Daoy (cell line): ENCODE data around the gene ATP2A3. TPM values are rescaled to one million over a fixed set of nuclear protein-coding genes. Genes with fewer than 3 reads are reported as not detected.
"Not testable (repeated sequence)": the region's sequence is repeated elsewhere in the genome, so short reads cannot be mapped to it uniquely, and the experiment has no call there.

Experiments used
- DNase-seq: peaks from one replicate; pipeline ENCODE4 v3.0.0-alpha.2; 2015; ENCODE audit warnings: low read depth
- total RNA-seq: library from RNA; depleted of rRNA; stranded (reverse); fragments of >200 nt; shearing (Covaris generic); gene quantifications from 2 replicates; pipeline ENCODE4 v1.2.3, GENCODE V29; 2014

Gene ATP2A3
- total RNA-seq, 1 experiment from 2014 or later, result 0.57 TPM

DNA sequence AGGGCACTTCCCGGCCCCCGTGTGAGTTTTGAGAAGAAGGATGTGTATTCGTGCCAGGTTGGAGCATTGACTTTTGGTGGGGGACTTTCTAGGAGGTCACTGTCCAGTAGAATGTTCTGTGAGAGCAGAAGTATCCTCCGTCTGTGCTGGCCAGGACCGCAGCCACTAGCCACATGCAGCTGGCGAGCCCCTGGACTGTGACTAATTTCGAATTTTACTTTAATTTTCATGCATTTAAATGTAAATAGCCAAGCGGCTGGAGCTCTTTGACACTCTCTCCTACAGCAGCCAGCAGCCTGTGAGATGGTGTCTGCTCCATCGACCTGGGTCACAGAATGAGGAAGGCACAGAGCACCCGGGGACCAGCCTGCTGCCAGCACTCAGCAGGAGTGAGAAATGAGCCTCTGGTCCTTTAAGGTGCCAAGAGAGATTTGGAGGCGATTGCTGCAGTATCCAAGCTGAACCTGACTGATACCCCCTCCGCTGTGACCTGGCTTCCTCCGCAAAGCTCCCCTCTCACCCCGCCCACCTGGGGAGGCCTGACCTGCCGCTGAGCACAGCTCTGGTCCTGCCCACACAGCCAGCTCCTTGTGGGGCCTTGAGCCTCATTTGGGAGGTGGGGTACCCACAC lies 7.8 kb downstream of the ATP2A3 start:
- no peak for DNase-seq

DNA sequence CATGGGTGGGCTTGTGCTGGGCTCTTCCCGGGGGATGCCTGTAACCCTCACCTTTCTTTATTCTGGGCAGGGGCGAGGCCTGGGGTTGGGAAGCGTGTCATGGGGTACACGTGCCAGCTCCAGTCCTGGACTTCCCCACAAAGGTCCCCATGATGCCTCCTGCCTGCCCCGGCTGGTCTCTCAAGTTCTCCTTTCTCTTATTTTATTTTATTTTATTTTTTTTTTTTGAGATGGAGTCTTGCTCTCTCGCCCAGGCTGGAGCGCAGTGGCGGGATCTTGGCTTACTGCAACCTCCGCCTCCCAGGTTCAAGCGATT lies 8.6 kb downstream of the ATP2A3 start:
- DNase-seq, result no peak

DNA sequence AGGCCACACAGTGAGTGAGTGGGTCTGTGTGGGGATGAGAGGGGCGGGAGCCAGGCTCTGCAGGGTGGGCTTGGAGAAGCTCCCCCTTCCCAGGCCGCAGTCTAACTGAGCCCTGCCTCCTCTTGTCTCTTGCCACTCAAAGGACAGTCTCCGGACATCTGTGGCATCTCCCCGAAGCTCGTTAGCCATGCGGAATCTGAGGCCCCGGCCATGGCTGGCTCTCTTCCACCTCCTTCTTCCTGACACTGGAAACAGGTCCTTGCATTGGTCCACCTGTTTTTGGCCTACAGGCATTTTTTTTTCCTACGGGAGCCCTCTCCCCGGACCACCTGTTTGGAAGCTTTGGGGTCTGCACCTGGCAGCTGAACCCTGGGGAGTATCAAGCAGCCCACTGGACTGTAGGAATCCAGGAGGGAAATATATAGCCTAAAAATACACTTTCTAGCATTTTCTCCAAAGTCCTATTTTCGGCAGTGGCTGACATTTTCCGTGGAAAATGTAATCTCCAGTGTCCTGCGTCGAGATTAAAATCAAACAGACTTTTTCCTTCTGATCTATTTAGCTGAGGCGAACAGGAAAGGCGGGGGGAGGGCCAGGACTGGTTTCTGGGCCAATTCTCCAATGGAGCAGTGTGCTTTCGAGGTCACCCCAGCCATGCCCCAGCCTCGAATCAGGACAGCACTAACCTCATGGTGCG lies 9.1 kb downstream of the ATP2A3 start:
- DNase-seq, result no peak

DNA sequence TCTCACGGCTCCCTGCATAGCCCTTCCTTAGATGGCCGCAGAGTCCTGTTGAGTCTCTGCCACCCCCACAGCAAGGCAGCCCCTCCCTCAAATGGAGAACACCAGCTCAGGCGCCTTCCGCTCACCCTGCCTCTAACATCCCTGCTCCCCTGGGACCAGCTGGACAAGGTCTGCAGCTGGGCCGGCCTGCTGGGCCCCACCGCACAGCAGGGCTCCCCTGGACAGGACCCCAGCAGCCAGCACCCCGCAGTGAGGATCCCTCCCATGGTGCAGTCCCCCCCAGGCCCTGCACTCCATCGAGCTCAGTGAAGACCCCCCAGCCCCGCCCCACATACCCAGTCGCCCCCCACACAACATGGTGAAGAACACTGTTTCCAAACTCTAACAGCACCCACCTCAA lies 10.2 kb downstream of the ATP2A3 start:
- DNase-seq, result no peak

DNA sequence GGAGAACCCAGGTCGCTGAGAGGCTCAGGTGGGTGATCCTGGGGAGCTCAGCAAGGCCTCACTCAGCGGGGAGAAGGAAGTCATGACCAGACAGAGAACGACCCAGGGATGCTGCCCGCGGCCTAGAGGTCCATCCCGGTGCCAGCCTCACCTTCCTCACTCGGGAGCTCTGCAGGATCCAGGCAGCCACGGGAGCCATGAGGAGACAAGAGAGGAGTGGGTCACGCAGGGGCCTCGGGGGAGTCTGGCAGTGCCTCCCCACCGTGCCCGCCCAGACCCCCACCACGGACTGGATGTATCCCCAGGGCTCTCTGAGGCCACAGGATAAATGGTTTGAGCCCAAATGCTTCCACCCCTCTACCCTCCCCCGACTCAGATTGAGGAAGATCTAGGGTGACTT lies 10.7 kb downstream of the ATP2A3 start:
- no peak for DNase-seq

DNA sequence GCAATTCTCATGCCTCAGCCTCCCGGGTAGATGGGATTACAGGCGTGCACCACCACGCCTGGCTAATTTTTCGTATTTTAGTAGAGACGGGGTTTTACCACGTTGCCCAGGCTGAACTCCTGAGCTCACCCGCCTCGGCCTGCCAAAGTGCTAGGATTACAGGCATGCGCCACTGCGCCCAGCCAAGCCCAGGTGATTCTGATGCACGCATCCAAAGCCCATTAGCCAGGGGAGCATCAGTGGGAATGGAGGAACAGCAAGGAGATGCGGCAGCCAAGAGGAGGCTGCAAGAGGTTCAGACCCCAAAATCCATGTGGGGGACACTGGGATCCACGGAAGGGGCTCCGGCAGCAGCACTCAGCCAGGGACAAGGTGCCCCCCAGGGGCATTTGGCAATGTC lies 12.1 kb downstream of the ATP2A3 start:
- no peak for DNase-seq

DNA sequence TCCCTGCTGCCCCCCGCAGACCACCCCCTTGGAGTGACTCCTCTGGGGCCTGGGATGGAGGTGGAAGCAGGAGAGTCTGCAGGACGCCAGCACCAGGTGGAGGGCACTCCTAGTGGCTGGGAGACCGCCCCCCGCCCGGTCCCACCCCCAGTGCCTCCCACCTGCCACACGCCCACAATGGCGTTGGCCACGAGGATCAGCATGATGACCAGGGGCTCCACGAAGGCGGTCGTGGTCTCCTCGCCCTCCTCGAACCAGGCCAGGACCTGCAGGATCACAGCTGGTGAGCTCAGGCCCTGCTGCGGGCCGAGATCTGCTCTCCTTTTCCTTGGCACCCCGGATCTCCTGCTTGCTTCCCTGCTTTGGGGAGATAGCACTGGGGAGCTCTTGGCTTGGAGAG lies 12.8 kb downstream of the ATP2A3 start:
- DNase-seq, result no peak

DNA sequence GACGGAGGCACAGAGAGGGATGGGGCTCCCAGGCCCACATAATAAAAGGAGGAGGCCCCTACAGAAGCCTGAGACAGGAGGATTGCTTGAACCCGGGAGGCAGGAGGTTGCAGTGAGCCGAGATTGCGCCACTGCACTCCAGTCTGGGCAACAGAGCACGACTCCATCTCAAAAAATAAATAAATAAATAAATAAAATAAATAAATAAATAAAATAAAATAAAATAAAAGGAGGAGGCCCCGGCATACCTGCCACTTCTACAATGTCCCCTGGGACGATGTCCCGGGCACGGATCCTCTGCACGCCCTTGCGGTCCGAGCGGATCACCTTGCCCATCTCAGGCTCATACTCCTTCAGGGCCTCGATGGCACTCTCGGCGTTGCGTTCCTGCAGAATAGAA lies 13.2 kb downstream of the ATP2A3 start:
- DNase-seq, result no peak

DNA sequence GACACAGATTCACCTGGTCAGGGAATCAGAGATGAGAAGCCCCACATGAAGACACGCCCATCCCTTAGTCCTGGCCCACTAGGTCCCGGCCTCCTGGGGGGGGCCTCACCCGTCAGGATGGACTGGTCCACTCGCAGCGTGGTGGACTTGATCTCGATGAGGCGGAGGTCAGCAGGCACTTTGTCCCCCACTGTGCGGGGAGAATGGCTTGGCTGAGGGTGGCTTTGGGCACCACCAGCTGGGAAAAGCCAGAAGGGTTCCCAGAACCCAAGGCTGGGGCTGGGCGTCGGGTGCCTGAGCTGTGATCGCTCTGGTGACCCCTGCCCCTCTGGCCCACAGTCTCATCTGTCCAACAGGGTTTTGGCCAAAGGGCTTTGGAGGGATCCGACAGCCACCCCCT lies 13.7 kb downstream of the ATP2A3 start:
- DNase-seq, result no peak

DNA sequence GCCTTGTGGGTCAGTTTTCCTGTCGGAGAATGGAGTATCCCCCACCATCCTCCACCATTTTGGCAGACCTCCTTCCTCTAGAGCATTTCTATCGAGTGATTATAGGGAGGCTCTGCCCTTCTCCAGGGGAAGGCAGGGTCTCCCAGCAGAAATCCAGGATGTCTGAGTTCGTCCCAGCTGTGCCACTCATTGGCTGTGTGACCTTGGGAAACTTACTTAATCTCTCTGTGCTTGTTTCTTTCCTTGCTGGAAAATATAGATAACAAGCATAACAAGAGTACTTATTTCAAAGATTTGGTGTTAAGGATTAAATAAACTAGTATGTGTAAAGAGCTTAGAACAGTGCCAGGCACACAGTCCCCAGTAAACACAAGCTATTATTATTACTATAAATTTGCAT lies 14.8 kb downstream of the ATP2A3 start:
- no peak for DNase-seq

DNA sequence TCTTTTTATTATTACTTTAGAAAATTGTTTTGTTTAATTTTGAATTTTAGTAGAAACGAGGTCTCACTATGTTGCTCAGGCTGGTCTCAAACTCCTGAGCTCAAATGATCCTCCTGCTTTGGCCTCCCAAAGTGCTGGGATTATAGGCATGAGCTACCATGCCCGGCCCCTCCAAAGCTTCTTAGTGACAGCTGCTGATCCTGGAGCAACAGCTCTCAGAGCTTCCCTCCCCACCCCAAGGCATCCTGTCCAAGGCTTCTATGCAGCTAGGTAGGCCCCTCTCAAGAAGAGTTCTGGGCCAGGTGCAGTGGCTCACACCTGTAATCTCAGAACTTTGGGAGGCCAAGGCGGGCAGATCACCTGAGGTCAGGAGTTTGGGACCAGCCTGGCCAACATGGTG lies 15.7 kb downstream of the ATP2A3 start:
- DNase-seq, result not testable (repeated sequence)

DNA sequence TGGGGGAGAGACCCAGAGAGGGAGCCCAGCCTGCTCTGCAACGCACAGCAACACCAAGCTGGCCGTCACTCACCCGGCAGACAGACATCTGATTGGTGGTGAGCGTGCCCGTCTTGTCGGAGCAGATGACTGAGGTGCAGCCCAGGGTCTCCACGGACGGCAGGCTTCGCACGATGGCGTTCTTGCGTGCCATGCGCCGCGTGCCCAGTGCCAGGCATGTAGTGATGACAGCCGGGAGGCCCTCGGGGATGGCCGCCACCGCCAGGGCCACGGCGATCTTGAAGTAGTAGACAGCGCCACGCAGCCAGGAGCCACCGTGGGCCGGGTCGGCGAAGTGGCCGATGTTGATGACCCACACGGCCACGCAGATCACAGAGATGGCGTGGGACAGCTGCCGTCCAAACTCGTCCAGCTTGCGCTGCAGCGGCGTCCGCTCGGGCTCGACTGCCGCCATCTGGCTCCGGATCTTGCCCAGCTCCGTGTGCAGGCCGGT lies 16.9 kb downstream of the ATP2A3 start:
- DNase-seq, result no peak

DNA sequence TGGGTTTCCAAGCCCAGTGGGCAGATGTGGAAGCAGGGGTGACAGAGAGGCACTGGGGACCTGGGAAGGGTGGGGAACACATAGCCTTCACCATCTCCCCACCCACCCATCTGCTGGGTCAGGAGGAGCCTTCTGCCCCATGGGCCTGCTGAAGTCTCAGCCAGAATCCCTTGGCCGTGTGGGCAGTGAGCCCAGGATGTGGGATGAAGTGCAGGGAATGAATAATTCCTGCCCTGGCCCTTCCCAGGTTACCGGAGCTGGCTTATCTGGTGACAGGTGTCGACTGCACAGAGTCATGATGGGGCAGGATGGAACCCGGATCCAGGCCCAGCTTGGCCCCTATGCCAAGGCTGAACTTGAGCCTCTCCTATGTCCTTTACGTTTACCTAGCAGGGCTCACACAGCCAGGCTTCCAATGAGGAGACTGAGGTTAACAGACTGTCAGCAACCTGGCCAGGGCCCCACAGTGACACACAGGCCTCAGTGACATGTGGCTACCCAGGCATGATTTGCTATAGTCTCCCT lies 17.5 kb downstream of the ATP2A3 start:
- no peak for DNase-seq

DNA sequence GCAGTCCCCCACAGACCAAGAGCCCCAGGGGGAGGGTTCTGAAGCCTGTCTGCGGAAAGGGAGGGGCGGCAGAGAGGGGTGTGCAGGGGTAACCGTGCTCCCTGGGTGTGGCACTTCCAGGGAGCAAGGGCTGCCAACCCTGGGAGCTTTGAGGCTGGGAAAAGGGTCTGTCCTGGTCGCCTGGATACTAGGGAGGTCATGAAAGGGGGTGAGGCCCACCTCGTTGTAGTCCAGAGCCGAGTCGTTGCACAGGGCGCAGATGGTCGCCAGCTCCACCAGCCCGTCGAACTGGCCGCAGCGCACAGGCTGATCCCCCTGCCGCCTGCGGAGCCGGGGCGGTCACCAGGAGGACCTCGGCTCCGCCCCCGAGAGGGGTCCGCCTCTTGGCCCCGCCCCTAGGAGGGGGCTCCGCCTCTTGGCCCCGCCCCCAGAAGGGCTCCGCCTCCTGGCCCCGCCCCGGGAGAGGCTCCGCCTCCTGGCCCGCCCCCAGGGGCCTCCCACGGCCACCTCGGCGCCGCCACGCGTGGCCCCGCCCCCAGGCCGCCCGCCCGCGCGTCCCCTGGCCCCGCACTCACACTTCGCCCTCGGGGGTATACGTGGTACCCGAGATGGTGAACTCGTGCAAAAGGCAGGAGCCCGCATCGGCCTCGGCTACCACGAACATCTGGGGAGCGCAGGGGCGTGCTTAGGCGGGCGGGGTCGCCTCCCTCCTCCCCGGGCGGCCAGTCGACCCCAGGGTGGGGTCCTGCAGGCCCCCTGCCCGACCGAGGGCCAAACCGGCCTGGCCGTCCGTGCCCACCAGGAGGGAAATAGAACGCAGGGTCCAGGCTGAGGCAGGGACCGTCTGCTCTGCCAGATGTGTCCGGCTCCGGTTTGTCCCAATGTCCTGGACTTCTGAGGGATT lies 19.5 kb downstream of the ATP2A3 start:
- DNase-seq, result peak; percentile 78

DNA sequence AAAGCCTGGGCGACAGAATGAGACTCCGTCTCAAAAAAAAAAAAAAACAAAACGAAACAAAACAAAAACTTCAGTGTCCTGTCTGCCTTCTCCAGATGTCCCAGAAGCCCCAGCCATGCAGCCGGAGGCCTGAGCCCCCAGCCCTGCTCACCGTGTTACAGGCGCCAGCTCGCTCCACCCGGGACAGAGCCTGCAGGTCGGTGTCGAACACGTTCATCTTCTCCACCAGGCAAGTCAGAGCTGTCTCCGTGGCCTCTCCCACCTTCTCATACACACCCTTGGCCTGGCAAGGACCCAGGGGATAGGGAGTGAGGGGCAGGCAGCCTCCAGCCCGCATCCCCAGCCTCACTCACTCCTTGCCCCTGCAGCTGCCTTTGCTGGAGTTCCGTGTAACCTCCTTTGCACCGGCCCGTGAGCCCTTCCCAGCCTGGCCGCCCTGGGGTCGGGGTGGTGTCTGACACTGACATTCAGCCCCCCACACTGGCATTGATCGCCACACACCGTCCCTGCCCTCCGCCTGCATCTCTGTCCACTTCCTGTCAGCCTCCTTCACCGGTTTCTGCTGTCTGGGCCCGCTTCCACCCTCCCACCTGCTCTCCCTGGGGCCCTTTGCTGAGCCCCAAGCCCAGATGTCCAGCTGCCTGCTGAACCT lies 20.9 kb downstream of the ATP2A3 start:
- DNase-seq, result no peak

DNA sequence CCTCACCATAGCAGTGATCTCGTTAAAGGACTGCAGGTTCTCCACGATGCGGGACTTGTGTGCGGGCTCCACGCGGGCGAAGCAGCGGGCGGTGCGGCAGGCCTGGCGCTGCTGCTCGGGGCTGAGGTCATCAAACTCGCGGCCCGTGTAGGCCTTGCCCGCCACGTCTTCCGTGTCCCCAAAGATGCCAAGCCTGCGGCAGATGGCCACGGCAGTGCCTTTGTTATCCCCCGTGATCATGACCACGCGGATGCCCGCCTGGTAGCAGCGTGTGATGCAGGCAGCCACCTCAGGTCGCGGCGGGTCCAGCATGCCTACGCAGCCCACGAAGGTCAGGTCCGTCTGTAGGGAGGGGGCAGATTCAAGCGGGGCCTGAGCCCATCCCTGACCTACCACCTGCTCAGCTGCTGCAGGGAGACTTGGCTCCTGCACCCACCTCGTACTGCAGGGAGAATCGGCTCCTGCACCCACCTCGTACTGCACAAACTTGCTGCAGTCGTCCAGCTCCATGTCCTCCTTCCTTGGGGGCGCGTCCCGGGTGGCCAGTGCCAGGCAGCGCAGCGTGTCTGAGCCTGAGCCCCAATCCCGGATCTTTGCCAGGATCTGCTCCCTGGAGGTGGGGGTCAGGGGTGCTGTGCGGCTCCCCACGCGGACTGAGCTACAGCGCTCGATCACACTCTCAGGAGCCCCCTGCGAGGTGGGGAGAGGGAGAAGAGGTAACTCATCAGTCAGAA lies 23.1 kb downstream of the ATP2A3 start:
- no peak for DNase-seq

DNA sequence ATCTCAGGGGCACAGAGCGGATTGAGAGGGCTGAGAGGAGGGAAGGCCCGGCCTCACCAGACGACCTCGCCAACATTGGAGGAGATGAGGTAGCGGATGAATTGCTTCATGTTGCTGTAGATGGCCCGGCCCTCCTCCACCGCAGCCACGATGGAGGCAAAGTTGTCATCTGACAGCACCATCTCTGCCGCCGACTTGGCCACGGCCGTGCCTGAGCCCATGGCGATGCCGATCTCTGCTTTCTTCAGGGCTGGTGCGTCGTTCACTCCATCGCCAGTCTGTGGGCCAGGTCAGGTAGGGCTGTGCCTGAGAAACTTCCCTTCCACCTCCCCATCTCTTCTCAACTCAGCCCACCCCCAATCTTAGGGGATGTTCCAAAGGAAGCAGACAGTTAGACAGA lies 26.9 kb downstream of the ATP2A3 start:
- DNase-seq, result no peak

DNA sequence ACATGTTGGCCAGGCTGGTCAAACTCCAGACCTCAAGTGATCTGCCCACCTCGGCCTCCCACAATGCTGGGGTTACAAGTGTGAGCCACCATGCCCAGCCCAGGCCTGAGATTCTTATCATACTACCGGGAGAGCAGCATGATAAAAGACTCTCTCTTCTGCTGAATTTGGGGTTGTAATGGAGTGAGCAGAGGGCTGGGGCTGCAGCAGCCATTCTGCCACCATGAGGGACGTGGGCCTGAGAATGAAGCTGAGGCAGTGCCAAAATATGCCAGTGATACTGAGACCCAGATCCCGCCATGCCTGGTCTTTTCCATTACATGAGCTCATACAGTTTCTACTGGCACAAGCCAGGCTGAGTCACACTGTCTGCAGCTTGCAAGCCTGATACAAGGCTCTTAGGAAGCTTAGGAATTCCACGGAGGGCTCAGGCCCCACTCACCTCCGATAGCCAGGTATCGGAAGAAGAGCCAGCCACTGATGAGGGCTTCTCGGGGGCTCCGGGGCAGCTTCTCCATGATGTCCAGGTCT lies 28.3 kb downstream of the ATP2A3 start:
- peak; percentile 67 for DNase-seq

DNA sequence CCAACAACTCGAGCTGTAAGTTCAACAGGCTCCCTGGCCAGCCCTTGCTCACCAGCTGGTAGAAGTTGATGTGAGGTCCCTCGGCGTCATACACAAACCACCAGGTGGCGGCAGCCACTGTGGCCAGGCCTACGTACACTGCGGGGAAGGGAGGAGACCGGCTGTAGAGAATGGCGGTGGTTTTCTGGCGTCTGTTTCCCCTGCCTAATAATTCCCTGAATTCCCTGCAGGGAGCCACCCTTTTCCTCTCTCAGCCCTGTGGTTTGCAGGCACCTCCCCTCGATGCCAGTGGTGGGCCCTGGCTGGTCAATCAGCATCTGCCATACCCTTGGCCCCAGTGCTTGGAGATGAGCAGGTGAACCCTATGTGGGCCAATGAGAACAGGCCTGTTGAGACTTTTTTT lies 29.1 kb downstream of the ATP2A3 start:
- peak; percentile 79 for DNase-seq

DNA sequence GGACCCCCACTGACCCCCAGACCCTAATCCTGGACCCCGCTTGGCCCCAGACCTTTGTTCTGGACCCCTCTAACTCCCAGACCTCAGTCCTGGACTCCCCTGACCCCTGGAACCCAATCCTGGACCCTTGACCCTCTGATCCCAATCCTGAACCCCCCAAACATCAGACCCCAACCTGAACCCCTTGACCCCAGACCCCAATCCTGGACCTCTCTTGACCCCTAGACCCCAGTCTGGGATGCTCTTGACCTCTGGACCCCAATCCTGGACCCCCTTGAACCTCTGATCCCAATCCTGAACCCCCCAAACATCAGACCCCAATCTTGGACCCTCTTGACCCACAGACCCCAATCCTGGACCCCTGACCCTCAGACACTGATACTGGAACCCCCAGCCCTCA lies 34.5 kb downstream of the ATP2A3 start:
- no peak for DNase-seq

DNA sequence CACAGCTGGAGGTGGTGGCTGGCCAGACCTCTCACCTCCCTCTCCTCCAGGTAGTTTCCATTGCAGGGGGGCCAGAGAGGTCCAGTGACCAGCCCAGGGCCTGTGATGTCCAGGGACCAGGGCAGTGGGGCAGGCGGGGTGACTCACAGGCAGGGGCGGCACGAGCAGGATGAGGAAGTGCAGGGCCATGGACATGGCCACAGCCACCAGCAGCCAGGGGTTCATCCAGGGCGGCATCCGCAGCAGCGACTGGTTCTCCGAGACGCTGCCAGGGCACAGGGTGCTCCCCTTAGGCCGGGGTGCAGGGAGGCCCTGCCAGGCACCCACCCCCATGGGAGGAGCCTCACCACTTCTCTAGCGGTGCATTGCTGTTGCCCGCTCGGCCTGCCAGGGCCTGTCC lies 35.1 kb downstream of the ATP2A3 start:
- no peak for DNase-seq
